ENCODE results near the gene LRRC8E.

LRRC8E gene

DNA sequence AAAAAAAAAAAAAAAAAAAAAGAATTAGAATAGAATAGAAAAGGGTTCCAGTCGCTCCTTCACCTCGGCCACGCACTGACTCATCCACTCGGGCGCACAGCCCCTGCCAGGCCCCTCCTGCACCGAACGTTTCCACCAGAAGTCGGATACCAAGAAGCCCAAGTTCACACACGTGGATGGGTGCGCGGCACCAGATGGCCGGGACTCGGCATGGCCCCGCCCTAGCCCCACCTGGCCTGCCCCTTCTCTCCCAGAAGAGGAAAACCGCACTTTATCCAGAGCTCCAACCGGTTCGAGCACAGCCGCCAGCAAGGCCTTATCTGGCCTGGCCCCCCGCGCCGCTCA is 20.0 kb upstream of the LRRC8E start:
- DNase-seq (ENCODE audit: low read depth in 2 of 2): no peak

DNA sequence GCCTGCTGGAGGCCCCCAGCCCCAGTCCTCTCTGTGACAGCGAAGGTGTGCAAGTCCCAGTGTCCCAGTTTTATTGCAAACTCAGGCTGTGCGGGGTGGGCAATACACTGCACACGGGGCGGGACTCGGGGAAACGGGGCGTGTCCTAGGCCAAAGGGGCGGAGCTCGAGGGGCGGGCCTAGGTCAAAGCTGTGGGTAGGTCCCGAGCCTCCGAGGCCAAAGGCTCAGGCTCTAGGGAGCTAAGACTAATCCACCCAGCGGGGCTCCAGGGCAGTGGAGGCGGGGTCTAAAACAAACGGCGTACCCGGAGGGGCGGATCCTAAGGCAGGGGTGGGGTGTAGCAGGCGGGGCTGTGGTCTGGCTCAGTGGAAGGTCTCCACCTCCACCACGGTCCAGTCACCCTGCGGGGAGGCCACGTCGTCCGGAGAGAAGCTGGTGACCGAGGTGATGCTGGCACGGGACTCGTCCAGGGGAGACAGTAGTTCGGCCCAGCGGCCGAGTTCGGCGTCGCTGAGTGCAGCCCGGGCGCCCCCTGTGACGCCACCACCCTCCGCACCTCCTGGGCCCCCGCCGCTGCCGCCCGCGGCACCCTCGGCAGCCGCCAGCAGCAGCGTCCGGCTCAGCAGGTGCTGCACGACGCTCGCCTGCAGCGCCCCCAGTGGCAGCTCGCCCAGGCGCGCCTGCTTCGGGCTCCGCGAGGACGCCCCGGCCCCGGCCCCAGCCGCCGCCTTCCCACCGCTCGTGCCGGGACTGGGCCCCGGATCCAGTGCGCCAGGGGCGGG is 19.4 kb upstream of the LRRC8E start:
- no peak for DNase-seq (ENCODE audit: low read depth in 2 of 2)

DNA sequence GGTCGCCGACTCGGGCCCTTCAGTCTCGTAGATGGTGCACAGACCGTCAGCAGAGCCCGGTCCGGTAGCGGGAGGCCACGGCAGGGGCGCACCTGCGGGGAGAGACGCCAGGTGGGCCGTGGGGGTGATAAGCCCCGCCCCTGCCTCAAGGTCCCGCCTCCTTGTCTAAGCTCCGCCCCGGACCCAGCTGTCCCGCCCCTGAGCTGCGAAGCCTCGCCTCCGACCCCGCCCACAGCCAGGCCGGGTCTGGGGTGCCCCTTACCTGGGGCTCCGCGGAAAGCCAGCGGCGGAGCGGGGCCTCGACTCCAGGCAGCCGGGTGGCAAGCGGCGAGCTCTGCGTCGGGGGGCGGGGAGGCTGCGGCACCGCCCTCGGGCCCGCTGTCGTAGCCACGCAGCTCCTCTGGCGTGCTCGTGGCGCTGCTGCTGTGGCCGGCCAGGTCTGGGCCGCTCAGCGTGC is 18.8 kb upstream of the LRRC8E start:
- DNase-seq (ENCODE audit: low read depth in 2 of 2): no peak

DNA sequence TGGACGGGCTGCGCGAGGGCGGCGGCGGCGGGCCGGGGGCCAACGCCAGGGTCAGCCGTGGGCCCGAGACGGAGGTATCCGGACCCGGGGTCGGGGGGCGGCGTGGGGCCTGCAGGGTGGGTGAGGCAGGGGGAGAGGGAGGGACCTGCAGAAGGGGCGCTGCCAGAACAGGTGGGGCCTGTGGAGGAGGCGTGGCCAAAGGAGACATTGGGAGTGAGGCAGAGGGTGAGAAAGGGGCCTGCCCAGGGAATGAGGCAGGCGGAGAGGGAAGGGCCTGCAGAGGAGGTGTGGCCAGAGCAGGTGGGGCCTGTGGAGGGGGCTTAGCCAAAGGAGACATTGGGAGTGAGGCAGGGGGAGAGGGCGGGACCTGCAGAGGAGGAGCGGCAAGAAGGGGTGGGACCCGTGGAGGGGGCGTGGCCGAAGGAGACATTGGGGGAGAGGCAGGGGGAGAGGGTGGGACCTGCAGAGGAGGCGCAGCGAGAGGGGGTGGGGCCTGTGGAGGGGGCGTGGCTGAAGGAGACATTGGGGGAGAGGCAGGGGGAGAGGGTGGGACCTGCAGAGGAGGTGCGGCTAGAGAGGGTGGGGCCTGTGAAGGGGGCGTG is 18.3 kb upstream of the LRRC8E start:
- DNase-seq (ENCODE audit: low read depth in 2 of 2): no peak

GRCh38 chr19:7870571-7871436 is 17.5 kb upstream of the LRRC8E start:
- no peak for DNase-seq (ENCODE audit: low read depth in 2 of 2)

GRCh38 chr19:7871437-7872305 is 16.6 kb upstream of the LRRC8E start:
- peak; percentile 43 to 44 for DNase-seq (ENCODE audit: low read depth in 2 of 2)

GRCh38 chr19:7872306-7873204 is 15.8 kb upstream of the LRRC8E start:
- no peak for DNase-seq (ENCODE audit: low read depth in 2 of 2)

DNA sequence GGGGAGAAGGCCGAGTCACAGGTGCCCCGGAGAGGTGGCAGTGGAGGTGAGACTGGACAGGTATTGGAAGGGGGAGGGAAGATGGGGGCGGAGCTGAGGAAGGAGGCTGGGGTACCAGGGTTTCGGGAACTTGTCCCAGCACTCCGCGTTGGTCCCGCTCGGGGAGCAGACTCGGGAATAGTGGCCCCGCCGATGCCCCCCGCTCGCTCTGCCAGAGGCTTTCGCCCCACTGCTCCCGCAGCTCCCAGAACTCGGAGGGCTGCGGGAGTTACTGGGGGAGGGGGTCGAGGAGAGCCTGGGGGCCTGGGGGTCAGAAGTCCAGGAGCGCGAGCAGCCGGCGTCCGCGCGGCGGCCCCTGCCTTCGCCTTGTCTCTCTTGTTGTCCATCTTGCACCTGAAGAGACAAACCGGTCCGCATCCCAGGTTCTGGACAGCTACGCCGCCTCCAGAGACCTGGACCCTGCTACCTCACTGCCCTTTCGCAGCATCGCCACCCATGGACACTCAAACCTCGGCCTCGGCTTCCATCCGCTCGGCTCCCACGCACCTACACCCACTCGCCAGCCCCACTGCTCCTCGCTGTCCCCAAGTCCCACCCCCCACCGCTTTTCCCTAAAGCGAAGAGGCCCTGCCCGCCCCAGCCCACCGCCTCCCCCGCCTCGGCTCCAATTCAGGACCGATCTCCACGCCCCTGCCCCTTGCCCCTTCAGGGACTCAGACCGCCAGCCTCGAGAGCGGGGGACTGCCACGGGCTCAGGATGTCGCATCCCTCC is 14.8 kb upstream of the LRRC8E start:
- no peak for DNase-seq (ENCODE audit: low read depth in 2 of 2)

DNA sequence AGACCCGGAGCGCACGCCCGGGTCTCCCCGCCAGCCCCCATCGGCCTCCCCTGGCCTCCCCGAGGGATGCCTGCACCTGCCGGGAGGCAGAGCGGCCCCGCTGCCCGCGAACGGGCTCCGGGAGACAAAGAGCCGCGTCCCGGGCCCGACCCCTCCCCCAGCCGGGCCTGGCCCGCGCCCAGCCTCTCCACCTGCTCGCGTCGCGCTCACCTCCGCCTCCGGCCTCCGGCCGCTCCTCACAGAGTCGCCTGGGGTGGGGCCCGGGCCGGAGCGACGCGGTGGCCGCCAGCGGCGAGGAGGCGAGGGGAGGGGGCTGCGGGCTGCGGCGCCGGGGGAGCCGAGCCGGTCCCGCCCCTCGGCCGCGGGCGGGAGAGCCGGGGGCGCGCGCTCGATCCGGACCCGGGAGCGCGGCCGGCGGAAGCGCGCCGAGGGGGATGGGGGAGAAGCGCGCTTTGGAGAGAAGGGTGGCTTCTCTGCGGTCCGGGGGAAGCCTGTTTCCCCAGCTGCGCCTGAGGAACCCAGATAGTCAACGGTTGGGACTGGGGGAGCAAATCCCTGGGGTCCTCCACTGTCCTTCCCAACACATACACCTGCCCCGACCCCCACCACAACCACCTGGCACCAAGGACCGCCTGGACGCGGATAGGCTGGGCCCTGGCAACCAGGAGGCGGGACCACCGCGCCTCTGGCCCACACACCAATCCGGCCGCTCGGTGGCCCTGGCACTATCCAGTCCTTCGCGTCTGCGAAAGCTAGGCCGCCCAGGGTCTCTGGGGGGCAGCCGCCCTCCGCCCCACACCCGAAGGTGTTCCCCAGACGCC is 14.0 kb upstream of the LRRC8E start, which contains the start of gene PRR36:
TSS of gene PRR36 (minus strand) at position 315 of the 821 bp plus-strand sequence. CDS start 701 bp downstream, outside the sequence.
- DNase-seq (ENCODE audit: low read depth in 2 of 2): no peak

DNA sequence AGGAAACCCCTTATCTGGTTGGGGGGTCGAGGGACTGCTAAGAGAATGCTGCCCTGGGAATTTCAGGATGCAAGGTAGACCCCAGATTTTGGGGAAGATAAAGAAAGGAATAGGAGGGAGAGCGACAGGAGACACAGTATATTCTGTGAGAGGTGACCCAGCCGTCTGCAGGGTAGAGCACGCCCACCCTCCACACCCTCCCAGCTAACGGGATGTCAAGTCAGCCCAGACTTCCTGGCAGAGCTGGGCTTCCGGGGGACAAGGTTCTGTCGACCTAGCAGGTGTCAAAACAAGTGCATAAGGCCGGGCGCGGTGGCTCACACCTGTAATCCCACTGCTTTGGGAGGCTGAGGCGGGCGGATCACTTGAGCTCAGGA is 13.4 kb upstream of the LRRC8E start:
- no peak for DNase-seq (ENCODE audit: low read depth in 2 of 2)

- DNase-seq (ENCODE audit: low read depth in 2 of 2): no peak
Observed at GRCh38 chr19:7877249-7877836, 11.0 kb upstream of the LRRC8E start.

GRCh38 chr19:7879111-7879807 is 9.1 kb upstream of the LRRC8E start:
- DNase-seq (ENCODE audit: low read depth in 2 of 2): no peak

DNA sequence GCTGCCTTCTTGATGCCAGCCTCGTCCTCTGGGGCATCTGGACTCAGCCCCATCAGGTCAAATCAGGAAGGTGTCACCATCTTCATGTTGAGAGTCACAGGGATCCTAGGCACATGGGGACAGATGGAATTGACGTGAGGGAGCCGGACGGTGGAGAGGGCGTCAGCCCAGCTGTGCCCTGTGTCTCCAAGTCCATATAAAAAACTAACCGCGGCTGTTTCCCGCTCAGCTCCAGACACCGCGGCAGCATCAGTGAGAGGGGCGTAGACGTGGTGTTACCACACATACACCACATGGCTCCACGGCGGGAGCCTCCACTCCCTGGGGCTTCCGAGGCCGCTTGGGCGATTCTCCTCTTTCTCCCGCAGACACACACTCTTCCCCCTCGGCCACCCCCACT is 8.5 kb upstream of the LRRC8E start:
- no peak for DNase-seq (ENCODE audit: low read depth in 2 of 2)

DNA sequence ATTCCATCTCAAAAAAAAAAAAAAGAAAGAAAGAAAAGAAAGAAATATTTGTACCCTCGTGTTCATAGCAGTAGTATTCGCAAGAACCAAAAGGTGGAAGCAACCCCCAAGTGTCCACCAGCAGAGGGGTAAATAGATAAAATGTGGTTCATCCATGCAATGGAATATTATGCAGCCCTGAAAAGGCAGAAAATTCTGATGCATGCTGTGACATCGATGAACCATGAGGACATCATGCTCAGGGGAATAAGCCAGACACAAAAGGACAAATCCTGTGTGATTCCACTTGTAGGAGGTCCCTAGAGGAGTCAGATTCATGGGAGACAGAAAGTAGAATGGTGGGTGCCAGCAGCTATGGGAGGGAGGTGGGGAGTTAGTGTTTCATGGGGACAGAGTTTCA is 6.4 kb upstream of the LRRC8E start:
- no peak for DNase-seq (ENCODE audit: low read depth in 2 of 2)

GRCh38 chr19:7883105-7883504 is 5.2 kb upstream of the LRRC8E start:
- no peak for DNase-seq (ENCODE audit: low read depth in 2 of 2)

- DNase-seq (ENCODE audit: low read depth in 2 of 2): no peak
Observed at GRCh38 chr19:7883796-7884570, 4.3 kb upstream of the LRRC8E start.

DNA sequence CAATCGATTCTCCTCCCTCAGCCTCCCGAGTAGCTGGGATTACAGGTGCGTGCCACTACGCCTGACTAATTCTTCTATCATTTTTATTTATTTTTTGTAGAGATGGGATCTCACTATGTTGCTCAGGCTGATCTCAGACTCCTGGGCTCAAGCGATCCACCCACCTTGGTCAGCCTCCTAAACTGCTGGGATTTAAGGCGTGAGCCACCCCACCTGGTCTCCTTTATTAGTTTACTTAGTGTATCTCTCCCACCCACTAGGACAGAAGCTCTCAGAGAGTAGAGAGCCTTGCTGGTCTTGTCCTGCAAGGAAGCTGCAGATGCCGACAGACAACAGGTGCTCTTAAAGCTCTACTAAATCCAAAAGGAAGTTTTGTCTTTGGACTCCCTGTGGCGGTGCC is 2.5 kb upstream of the LRRC8E start:
- DNase-seq (ENCODE audit: low read depth in 2 of 2): no peak

Data from fibroblast of skin of left biceps (primary cell).